ENCODE results near the gene TRMT2B.

DNA sequence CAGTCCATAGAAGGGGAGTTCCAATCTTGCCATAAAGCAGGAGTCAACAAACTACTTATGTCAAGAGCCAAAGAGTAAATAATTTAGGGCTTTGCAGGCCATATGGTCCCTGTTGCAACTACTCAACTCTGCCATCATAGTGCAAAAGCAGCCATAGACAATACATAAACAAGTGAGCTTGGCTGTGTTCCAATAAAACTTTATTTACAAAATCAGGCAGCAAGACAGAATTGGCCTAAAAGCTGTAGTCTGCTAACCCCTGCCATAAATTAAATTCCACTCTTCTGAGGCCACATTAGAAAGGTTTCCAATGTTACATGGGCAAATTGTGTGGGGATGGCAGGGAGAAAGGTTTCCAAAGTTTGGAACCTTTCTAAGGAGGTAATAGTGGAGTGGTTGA, 14.7 kb downstream of the TRMT2B start:
- TF ChIP-seq, protein P1, sequence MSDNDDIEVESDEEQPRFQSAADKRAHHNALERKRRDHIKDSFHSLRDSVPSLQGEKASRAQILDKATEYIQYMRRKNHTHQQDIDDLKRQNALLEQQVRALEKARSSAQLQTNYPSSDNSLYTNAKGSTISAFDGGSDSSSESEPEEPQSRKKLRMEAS (IDR thresholded peaks at IDR 0.05): no peak
- no peak for TF ChIP-seq SP1 (IDR thresholded peaks at IDR 0.05; ENCODE audit: low read depth)
- no peak for TF ChIP-seq POLR2AphosphoS5 (IDR thresholded peaks at IDR 0.05; ENCODE audit: low read depth, low read length)
- TF ChIP-seq, protein P2, sequence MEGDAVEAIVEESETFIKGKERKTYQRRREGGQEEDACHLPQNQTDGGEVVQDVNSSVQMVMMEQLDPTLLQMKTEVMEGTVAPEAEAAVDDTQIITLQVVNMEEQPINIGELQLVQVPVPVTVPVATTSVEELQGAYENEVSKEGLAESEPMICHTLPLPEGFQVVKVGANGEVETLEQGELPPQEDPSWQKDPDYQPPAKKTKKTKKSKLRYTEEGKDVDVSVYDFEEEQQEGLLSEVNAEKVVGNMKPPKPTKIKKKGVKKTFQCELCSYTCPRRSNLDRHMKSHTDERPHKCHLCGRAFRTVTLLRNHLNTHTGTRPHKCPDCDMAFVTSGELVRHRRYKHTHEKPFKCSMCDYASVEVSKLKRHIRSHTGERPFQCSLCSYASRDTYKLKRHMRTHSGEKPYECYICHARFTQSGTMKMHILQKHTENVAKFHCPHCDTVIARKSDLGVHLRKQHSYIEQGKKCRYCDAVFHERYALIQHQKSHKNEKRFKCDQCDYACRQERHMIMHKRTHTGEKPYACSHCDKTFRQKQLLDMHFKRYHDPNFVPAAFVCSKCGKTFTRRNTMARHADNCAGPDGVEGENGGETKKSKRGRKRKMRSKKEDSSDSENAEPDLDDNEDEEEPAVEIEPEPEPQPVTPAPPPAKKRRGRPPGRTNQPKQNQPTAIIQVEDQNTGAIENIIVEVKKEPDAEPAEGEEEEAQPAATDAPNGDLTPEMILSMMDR (IDR thresholded peaks at IDR 0.05 in 2 of 3, conservative IDR thresholded peaks at IDR 0.05 in 1 of 3; ENCODE audit: borderline replicate concordance in 1 of 3, insufficient read depth in 1 of 3, low read depth in 2 of 3, low read length in 2 of 3): no peak
- TF ChIP-seq RAD21 (IDR thresholded peaks at IDR 0.05; ENCODE audit: low read depth): no peak
- TF ChIP-seq CEBPB (IDR thresholded peaks at IDR 0.05; ENCODE audit: low read depth): no peak
- TF ChIP-seq, protein P3, sequence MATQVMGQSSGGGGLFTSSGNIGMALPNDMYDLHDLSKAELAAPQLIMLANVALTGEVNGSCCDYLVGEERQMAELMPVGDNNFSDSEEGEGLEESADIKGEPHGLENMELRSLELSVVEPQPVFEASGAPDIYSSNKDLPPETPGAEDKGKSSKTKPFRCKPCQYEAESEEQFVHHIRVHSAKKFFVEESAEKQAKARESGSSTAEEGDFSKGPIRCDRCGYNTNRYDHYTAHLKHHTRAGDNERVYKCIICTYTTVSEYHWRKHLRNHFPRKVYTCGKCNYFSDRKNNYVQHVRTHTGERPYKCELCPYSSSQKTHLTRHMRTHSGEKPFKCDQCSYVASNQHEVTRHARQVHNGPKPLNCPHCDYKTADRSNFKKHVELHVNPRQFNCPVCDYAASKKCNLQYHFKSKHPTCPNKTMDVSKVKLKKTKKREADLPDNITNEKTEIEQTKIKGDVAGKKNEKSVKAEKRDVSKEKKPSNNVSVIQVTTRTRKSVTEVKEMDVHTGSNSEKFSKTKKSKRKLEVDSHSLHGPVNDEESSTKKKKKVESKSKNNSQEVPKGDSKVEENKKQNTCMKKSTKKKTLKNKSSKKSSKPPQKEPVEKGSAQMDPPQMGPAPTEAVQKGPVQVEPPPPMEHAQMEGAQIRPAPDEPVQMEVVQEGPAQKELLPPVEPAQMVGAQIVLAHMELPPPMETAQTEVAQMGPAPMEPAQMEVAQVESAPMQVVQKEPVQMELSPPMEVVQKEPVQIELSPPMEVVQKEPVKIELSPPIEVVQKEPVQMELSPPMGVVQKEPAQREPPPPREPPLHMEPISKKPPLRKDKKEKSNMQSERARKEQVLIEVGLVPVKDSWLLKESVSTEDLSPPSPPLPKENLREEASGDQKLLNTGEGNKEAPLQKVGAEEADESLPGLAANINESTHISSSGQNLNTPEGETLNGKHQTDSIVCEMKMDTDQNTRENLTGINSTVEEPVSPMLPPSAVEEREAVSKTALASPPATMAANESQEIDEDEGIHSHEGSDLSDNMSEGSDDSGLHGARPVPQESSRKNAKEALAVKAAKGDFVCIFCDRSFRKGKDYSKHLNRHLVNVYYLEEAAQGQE (IDR thresholded peaks at IDR 0.05; ENCODE audit: low read depth): no peak
- TF ChIP-seq, protein P4, sequence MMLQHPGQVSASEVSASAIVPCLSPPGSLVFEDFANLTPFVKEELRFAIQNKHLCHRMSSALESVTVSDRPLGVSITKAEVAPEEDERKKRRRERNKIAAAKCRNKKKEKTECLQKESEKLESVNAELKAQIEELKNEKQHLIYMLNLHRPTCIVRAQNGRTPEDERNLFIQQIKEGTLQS (IDR thresholded peaks at IDR 0.05): no peak
- no peak for TF ChIP-seq EZH2 (IDR thresholded peaks at IDR 0.05)

Measured in HCT116 (cell line).